GM12875 (cell line): ENCODE data around the gene ZFP36.
A peak's percentile ranks its signal among the peaks of the same experiment; 100 is the strongest.

Source experiments
- H3K4me3 ChIP-seq: one replicate; pipeline ENCODE4 v1.5.1; 2011; ENCODE audit warnings: low read depth, low read length, control low read depth
- TF ChIP-seq, protein P1 (sequence below): IDR thresholded peaks from 2 replicates; pipeline ENCODE4 v1.5.1; 2011; ENCODE audit warnings: low read depth, mild to moderate bottlenecking, control low read depth, inconsistent platforms, low read length, moderate library complexity, borderline replicate concordance; ENCODE audit not compliant: insufficient read depth

Gene ZFP36

GRCh38 chr19:39406656-39407409, at the start of gene ZFP36:
ZFP36 (plus strand) TSS chr19:39406847; CDS start chr19:39406905, 58 bp downstream.
- peak within 1 kb of the TSS; percentile 95 for H3K4me3 ChIP-seq
- TF ChIP-seq, protein P1, sequence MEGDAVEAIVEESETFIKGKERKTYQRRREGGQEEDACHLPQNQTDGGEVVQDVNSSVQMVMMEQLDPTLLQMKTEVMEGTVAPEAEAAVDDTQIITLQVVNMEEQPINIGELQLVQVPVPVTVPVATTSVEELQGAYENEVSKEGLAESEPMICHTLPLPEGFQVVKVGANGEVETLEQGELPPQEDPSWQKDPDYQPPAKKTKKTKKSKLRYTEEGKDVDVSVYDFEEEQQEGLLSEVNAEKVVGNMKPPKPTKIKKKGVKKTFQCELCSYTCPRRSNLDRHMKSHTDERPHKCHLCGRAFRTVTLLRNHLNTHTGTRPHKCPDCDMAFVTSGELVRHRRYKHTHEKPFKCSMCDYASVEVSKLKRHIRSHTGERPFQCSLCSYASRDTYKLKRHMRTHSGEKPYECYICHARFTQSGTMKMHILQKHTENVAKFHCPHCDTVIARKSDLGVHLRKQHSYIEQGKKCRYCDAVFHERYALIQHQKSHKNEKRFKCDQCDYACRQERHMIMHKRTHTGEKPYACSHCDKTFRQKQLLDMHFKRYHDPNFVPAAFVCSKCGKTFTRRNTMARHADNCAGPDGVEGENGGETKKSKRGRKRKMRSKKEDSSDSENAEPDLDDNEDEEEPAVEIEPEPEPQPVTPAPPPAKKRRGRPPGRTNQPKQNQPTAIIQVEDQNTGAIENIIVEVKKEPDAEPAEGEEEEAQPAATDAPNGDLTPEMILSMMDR, result 0 out of 2 replicates have a peak, but pooled peaks have one; percentile 10

- TF ChIP-seq, protein P1, result no peak
Measured at GRCh38 chr19:39359026-39359425, 47.6 kb upstream of the ZFP36 start.

DNA sequence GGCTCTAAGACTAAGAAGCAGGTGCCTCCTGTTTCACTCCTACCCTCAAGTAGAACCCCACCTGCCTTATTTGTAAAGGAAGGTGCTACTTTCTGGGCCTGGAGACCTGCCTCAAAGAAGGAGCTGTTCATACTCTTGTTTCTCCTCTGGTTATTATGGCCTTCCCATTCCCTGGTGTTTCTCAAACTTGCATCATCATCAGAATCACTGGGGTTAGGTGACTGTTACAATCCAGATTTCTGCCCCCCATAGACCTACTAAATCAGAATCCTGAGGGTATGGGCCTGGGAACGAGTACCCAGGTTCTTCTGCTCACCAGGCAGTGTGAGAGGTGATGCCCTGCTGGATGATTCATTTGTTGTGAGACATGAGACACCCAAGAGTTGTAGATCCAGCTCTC, 46.0 kb upstream of the ZFP36 start:
- TF ChIP-seq, protein P1, result no peak

More at GRCh38 chr19:39359026-39359425, 47.6 kb upstream of the ZFP36 start:
- H3K4me3 ChIP-seq, result no peak overlapping the region

GRCh38 chr19:39362682-39363657, 43.7 kb upstream of the ZFP36 start:
- no peak overlapping the region for H3K4me3 ChIP-seq
- TF ChIP-seq, protein P1, result no peak

More for the DNA sequence above, 46.0 kb upstream of the ZFP36 start:
- H3K4me3 ChIP-seq, result no peak overlapping the region

DNA sequence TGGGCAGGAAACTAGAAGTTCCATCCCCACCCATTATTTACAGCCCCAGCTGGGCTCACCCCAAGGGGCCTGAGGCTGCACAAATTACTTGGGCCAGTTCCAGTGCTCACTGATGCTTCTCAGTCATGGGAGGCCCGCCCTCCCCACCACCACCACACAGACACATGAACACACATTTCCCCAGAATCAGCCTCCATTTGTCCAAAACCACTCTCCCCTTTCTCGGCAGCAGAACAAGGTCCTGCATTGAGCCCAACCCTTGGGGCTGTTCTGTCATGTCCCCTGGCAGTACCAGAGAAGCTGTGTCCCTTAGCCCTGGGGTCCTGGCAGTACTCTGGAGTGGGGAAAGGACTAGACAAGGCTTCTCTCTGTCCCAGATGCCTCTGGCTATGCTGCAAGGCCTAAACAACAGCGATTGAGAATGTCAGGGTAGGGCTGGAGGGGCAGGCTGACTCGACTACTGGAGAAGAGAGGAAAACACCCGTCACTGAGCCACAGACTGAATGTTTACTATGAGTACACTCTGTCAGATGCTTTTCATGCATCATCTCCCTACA, 42.7 kb upstream of the ZFP36 start:
- H3K4me3 ChIP-seq, result no peak overlapping the region
- TF ChIP-seq, protein P1, result no peak

DNA sequence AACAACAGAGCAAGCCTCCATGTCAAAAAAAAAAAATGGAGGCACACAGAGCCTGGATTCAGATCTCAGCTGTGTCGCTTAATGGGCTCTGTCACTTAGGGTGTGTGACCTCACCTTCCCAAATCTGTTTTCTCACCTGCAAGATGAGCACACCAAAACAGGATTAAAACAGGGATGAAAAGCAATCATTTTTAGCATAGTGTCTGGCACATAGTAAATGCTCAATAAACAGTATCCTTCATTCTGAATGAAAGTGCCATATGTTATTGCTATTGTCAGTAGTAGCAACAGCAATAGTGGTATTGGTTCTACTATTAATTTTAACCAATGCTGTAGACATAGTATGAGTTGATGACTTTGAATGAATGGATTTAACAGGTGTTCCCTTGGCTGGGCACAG, 41.1 kb upstream of the ZFP36 start:
- H3K4me3 ChIP-seq, result no peak overlapping the region
- TF ChIP-seq, protein P1, result no peak
